ENCODE measurements around the gene C11orf58. TPM values are rescaled to one million over a fixed set of nuclear protein-coding genes. Genes with fewer than 3 reads are reported as not detected.

Gene C11orf58
- total and polyA plus RNA-seq, 9 donors = 131 to 175 (median 155) TPM

DNA sequence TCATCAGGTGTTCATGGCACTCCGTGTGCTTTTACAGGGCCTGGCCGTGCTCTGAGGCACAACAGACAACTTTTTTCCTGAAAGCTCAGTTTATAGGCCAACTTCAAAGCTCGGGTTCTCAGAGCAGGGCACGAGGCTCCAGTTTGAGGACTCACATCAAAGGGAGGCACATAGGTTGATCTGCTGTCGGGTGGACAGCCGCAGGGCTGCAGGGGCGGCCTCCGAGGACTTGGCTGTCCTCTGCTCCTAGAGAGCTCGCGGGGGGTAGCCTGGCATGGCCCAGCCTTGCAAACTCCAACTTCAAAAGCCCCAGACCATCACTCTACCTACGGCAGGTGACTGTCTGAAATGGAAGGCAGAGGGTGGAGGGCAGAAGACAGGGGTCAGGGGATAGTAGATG is 31.6 kb downstream of the C11orf58 start:
- Histone ChIP-seq H3K4me1 (ENCODE audit: insufficient read depth) (no peaks in the 10 kb centered on the region), H3K27ac (no peak overlapping the region), H3K27me3 (no peaks in the 10 kb centered on the region), H3K36me3 (no peaks in the 10 kb centered on the region), H3K9me3 (no peaks in the 10 kb centered on the region), H3K4me3 (no peak overlapping the region)
- WGBS, 3 donors = 67 to 72% (median 71%) methylated on average over 11 of the region's 11 CpGs
- DNase-seq = no peak
- intact Hi-C loops (cut with DNase I) = no loop called here
- TF ChIP-seq EP300 (IDR thresholded peaks at IDR 0.05) (no peak), POLR2A (IDR thresholded peaks at IDR 0.05) (no peak)
- TF ChIP-seq, protein P1, sequence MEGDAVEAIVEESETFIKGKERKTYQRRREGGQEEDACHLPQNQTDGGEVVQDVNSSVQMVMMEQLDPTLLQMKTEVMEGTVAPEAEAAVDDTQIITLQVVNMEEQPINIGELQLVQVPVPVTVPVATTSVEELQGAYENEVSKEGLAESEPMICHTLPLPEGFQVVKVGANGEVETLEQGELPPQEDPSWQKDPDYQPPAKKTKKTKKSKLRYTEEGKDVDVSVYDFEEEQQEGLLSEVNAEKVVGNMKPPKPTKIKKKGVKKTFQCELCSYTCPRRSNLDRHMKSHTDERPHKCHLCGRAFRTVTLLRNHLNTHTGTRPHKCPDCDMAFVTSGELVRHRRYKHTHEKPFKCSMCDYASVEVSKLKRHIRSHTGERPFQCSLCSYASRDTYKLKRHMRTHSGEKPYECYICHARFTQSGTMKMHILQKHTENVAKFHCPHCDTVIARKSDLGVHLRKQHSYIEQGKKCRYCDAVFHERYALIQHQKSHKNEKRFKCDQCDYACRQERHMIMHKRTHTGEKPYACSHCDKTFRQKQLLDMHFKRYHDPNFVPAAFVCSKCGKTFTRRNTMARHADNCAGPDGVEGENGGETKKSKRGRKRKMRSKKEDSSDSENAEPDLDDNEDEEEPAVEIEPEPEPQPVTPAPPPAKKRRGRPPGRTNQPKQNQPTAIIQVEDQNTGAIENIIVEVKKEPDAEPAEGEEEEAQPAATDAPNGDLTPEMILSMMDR (IDR thresholded peaks at IDR 0.05) = no peak

DNA sequence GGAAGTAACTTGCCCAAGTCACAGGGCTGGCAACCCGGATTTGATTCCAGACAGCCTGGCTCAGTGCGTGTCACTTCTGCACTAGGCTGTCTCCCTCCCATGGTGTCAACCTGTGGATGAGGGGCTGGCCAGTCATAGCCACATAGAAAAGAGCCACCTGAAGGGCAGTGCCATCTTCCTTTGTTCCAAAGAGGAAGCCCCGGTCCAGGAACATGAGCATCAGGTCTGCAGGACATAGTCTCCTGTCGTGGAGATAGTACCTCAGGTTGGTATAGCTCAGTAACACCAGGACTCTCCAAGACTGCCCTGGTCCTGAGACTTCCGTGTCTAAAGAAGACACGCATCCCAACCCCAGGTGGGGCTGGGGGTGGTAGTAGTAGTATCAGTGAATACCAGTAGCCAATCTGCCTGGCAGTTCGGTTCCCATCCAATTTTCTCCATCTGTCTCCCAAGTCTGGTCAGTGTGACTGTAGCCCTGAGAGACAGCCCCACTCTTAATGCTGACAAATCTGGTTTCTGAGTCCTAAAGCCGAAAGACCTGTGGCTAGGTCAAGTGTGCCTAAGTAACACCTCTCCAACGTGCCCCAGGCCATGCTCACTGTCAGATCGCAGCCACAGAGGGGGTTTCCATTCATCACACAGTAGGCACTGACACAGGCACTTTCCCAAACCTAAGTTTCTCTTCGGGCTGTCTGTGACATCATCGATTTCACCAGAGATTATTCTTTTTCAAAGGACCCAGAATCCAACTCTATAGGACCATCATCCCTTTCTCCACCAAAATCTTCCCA is 33.1 kb downstream of the C11orf58 start:
- DNase-seq = no peak
- H3K27ac ChIP-seq = no peak overlapping the region
- no peaks in the 10 kb centered on the region for H3K4me1 ChIP-seq (ENCODE audit: insufficient read depth)
- 88 to 91% (median 90%) methylated on average over 12 of the region's 12 CpGs for WGBS, 3 donors
- TF ChIP-seq, protein P1 (IDR thresholded peaks at IDR 0.05) = no peak
- TF ChIP-seq EP300 (IDR thresholded peaks at IDR 0.05) (no peak), POLR2A (IDR thresholded peaks at IDR 0.05) (no peak)
- H3K9me3 ChIP-seq = no peaks in the 10 kb centered on the region
- H3K27me3 ChIP-seq = no peaks in the 10 kb centered on the region
- intact Hi-C loops (cut with DNase I) = no loop called here
- H3K4me3 ChIP-seq = no peak overlapping the region
- H3K36me3 ChIP-seq = no peaks in the 10 kb centered on the region

DNA sequence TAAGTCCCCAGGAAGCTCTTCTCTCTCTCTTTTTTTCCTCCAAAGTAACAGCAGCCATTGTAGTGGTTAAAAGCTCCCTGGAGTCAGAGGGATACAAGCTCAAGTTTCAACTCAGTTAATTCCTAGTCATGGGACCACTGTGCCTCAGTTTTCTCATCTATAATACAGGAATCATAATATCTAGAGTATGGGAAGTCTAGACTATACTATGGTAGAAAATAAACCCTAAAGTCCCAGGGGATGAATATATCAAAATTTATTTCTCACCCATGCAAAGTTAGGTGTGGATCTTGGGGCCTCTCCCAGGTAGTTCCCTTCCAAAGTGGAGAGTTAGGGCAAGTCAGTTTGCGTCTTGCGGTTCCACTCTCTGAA is 33.7 kb downstream of the C11orf58 start:
- Histone ChIP-seq H3K27me3 (no peaks in the 10 kb centered on the region), H3K36me3 (no peaks in the 10 kb centered on the region), H3K9me3 (no peaks in the 10 kb centered on the region), H3K4me3 (no peak overlapping the region), H3K27ac (no peak overlapping the region), H3K4me1 (ENCODE audit: insufficient read depth) (no peaks in the 10 kb centered on the region)
- no peak for DNase-seq
- 96 to 97% (median 96%) methylated on average over 2 of the region's 2 CpGs for WGBS, 3 donors
- TF ChIP-seq POLR2A (IDR thresholded peaks at IDR 0.05) (no peak), EP300 (IDR thresholded peaks at IDR 0.05) (no peak)
- TF ChIP-seq, protein P1 (IDR thresholded peaks at IDR 0.05) = no peak
- intact Hi-C loops (cut with DNase I) = no loop called here

DNA sequence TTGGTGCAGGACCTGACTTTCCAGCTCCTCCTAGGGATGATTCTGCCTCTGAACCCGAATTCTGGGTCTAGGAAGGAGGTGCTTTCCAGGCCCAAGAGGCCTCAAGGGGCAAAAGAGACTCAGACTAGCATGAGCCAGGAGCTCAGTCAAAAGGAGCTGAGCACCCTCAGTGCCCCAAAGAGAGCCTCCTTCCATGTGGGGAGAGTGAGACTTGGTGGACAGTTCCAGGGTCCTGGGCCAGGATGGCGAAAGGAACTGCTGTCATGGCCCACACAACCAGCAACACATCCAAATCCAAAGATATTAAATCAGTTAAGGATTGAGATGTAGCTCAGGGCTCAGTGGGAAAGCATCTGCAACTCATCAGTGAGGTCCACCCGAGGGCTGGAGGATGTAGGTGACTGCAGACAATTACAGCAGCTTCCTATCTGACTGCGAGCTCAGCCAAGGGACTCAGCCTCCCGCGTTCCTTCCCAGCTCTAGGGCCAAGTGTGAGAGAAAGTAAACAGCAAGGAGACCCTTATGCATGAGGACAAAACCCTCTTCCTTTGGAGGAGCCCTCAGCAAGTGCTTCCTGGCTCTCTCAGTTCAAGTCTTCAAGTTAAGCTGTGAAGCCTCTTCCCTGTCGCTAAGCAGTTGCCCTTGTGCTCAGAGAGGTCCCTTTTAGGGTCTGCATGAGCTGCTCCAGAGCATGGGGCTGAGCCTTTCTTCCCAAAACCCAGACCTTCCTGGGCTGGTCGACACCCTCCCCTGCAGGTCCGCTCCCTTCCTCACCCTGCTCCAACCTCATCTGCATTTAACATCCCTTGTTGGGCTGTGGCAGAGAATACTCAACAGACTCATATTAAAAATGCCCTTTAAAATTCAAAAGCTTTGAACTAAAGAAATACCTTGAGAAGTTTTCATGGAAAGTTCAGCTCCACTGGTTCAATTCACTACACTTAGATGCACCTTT is 35.8 kb downstream of the C11orf58 start:
- intact Hi-C loops (cut with DNase I) = no loop called here
- Histone ChIP-seq H3K9me3 (no peaks in the 10 kb centered on the region), H3K27me3 (no peaks in the 10 kb centered on the region), H3K4me1 (ENCODE audit: insufficient read depth) (no peaks in the 10 kb centered on the region), H3K36me3 (no peaks in the 10 kb centered on the region), H3K27ac (no peak overlapping the region), H3K4me3 (no peak overlapping the region)
- WGBS, 3 donors = 44 to 56% (median 55%) methylated on average over 9 of the region's 9 CpGs
- no peak for DNase-seq
- TF ChIP-seq, protein P1 (IDR thresholded peaks at IDR 0.05) = no peak
- TF ChIP-seq EP300 (IDR thresholded peaks at IDR 0.05) = no peak
